Uterus (tissue), 2 donors: ENCODE measurements around the gene GABARAP.

Experiments used
- POLR2A ChIP-seq, 2 donors: fragments of 450-650 bp; IDR thresholded peaks; one replicate each; pipeline ENCODE4 v1.6.1; 2016; ENCODE audit warnings: antibody characterized with exemption in 2 of 2, mild to moderate bottlenecking in 1 of 2, moderate library complexity in 1 of 2
- TF ChIP-seq, protein P1 (sequence below), 4 experiments: fragments of 200-600 bp in 2 of 4; fragments of 450-650 bp in 2 of 4; sonication (generic) in 2 of 4; IDR thresholded peaks; one replicate each; pipeline ENCODE4 v1.5.1; 2016 to 2019; ENCODE audit warnings: antibody characterized with exemption in 4 of 4, mild to moderate bottlenecking in 2 of 4, moderate library complexity in 1 of 4

DNA sequence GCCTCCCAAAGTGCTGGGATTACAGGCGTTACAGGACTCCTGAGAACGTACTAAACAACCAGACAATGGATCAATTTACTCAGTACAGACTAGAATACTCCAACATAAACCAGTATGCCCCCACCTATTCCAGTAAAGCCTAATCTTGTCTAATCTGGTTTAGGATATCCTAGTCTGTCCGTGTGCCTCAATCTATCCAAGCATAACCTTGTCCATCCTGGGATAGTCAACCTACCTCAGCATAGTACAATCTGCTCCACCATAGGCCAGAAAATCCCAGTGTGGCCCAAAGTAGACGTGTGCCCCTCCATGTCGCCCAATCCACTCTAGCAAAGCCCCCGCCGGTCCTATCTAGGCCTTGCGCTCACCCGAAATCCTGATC is 8.6 kb downstream of the GABARAP start:
- TF ChIP-seq, protein P1, sequence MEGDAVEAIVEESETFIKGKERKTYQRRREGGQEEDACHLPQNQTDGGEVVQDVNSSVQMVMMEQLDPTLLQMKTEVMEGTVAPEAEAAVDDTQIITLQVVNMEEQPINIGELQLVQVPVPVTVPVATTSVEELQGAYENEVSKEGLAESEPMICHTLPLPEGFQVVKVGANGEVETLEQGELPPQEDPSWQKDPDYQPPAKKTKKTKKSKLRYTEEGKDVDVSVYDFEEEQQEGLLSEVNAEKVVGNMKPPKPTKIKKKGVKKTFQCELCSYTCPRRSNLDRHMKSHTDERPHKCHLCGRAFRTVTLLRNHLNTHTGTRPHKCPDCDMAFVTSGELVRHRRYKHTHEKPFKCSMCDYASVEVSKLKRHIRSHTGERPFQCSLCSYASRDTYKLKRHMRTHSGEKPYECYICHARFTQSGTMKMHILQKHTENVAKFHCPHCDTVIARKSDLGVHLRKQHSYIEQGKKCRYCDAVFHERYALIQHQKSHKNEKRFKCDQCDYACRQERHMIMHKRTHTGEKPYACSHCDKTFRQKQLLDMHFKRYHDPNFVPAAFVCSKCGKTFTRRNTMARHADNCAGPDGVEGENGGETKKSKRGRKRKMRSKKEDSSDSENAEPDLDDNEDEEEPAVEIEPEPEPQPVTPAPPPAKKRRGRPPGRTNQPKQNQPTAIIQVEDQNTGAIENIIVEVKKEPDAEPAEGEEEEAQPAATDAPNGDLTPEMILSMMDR (IDR thresholded peaks at IDR 0.05) = no peak
- TF ChIP-seq POLR2A (IDR thresholded peaks at IDR 0.05) = no peak
